Measurements from ENCODE around the gene CSMD2.

The CSMD2 gene

GRCh38 chr1:33465316-33465715 is 699.7 kb downstream of the CSMD2 start:
- no peak for DNase-seq

DNA sequence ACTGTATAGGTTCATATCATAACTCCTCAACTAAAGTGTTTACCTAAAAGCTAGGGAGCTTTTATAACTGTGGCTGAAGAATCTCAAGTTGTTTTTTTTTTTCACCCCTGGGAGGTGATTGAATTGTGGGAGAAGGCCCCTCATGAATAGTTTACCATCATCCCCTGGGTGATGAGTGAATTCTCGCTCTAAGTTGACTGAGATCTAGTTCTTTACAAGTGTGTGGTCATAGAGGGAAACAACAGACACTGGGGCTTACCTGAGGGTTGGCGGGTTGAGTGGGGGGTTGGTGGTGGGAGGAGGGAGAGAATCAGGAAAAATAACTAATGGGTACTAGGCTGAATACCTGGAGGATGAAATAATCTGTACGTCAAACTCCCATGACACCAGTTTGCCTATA is 700.5 kb downstream of the CSMD2 start:
- DNase-seq, result no peak

All from activated CD4-positive, alpha-beta T cell treated with anti-CD3 and anti-CD28 coated beads, Interleukin-2, amount 50 U/mL, for 16 hours (primary cell).